HCT116 (cell line): ENCODE data around the gene TMEM256.

Source experiments
- CEBPB ChIP-seq: IDR thresholded peaks from 2 replicates; pipeline ENCODE4 v1.6.1; 2012; ENCODE audit warnings: low read depth
- EZH2 ChIP-seq: fragments of 200-600 bp; sonication (generic); IDR thresholded peaks from 2 replicates; pipeline ENCODE4 v1.6.1; 2017; ENCODE audit warnings: antibody characterized with exemption, mixed run types
- EZH2phosphoT487 ChIP-seq: fragments of 200-600 bp; IDR thresholded peaks from 2 replicates; pipeline ENCODE4 v1.6.1; 2018; ENCODE audit warnings: antibody characterized with exemption, borderline replicate concordance
- POLR2AphosphoS5 ChIP-seq: IDR thresholded peaks from 2 replicates; pipeline ENCODE4 v1.6.1; 2011; ENCODE audit warnings: mild to moderate bottlenecking, low read depth, low read length, moderate library complexity
- RAD21 ChIP-seq: IDR thresholded peaks from 2 replicates; pipeline ENCODE4 v1.6.1; 2012; ENCODE audit warnings: low read depth, mild to moderate bottlenecking
- TF ChIP-seq, protein P1 (sequence below), 3 experiments: fragments of 200-600 bp in 1 of 3; sonication (generic) in 1 of 3; IDR thresholded peaks in 2 of 3; conservative IDR thresholded peaks in 1 of 3; 2 replicates each; pipeline ENCODE4 v1.5.1; 2012 to 2017; ENCODE audit warnings: low read depth in 2 of 3, low read length in 2 of 3, antibody characterized with exemption in 1 of 3, borderline replicate concordance in 1 of 3, control low read depth in 1 of 3, mild to moderate bottlenecking in 1 of 3, mixed read lengths in 1 of 3, mixed run types in 1 of 3, moderate library complexity in 1 of 3; ENCODE audit not compliant: insufficient read depth in 1 of 3
- TF ChIP-seq, protein P2 (sequence below): IDR thresholded peaks from 2 replicates; pipeline ENCODE4 v1.6.1; 2011; ENCODE audit warnings: mild to moderate bottlenecking, low read length, moderate library complexity; ENCODE audit not compliant: insufficient replicate concordance; ENCODE audit errors: extremely low read depth
- TF ChIP-seq, protein P3 (sequence below): IDR thresholded peaks from 2 replicates; pipeline ENCODE4 v1.6.1; 2012
- TF ChIP-seq, protein P4 (sequence below): IDR thresholded peaks from 2 replicates; pipeline ENCODE4 v1.6.1; 2012; ENCODE audit warnings: low read depth

DNA sequence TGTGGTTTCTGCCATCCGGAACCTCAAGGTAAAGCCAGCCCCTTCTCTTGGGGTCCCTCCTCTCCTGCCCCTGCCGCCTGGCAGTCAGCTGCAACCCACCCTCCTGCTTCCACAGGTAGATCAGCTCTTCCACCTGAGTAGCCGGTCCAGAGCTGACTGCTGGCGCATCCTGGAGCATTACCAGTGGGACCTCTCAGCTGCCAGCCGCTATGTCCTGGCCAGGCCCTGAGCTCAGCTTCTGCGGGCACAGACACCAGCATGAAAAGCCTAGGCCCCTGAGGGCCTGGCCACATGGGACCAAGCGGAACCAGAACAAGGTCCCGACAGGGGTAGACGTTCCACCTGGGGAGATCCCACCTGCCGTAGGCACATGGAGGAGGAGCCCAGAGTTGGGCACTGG is 15.0 kb downstream of the TMEM256 start:
- no peak for TF ChIP-seq POLR2AphosphoS5
- TF ChIP-seq, protein P1, sequence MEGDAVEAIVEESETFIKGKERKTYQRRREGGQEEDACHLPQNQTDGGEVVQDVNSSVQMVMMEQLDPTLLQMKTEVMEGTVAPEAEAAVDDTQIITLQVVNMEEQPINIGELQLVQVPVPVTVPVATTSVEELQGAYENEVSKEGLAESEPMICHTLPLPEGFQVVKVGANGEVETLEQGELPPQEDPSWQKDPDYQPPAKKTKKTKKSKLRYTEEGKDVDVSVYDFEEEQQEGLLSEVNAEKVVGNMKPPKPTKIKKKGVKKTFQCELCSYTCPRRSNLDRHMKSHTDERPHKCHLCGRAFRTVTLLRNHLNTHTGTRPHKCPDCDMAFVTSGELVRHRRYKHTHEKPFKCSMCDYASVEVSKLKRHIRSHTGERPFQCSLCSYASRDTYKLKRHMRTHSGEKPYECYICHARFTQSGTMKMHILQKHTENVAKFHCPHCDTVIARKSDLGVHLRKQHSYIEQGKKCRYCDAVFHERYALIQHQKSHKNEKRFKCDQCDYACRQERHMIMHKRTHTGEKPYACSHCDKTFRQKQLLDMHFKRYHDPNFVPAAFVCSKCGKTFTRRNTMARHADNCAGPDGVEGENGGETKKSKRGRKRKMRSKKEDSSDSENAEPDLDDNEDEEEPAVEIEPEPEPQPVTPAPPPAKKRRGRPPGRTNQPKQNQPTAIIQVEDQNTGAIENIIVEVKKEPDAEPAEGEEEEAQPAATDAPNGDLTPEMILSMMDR (IDR thresholded peaks at IDR 0.05 in 2 of 3, conservative IDR thresholded peaks at IDR 0.05 in 1 of 3; ENCODE audit: borderline replicate concordance in 1 of 3, insufficient read depth in 1 of 3, low read depth in 2 of 3, low read length in 2 of 3) = no peak
- TF ChIP-seq RAD21 = no peak
- no peak for TF ChIP-seq EZH2
- no peak for TF ChIP-seq EZH2phosphoT487
- TF ChIP-seq, protein P2, sequence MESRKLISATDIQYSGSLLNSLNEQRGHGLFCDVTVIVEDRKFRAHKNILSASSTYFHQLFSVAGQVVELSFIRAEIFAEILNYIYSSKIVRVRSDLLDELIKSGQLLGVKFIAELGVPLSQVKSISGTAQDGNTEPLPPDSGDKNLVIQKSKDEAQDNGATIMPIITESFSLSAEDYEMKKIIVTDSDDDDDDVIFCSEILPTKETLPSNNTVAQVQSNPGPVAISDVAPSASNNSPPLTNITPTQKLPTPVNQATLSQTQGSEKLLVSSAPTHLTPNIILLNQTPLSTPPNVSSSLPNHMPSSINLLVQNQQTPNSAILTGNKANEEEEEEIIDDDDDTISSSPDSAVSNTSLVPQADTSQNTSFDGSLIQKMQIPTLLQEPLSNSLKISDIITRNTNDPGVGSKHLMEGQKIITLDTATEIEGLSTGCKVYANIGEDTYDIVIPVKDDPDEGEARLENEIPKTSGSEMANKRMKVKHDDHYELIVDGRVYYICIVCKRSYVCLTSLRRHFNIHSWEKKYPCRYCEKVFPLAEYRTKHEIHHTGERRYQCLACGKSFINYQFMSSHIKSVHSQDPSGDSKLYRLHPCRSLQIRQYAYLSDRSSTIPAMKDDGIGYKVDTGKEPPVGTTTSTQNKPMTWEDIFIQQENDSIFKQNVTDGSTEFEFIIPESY = no peak
- TF ChIP-seq, protein P3, sequence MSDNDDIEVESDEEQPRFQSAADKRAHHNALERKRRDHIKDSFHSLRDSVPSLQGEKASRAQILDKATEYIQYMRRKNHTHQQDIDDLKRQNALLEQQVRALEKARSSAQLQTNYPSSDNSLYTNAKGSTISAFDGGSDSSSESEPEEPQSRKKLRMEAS = no peak
- TF ChIP-seq, protein P4, sequence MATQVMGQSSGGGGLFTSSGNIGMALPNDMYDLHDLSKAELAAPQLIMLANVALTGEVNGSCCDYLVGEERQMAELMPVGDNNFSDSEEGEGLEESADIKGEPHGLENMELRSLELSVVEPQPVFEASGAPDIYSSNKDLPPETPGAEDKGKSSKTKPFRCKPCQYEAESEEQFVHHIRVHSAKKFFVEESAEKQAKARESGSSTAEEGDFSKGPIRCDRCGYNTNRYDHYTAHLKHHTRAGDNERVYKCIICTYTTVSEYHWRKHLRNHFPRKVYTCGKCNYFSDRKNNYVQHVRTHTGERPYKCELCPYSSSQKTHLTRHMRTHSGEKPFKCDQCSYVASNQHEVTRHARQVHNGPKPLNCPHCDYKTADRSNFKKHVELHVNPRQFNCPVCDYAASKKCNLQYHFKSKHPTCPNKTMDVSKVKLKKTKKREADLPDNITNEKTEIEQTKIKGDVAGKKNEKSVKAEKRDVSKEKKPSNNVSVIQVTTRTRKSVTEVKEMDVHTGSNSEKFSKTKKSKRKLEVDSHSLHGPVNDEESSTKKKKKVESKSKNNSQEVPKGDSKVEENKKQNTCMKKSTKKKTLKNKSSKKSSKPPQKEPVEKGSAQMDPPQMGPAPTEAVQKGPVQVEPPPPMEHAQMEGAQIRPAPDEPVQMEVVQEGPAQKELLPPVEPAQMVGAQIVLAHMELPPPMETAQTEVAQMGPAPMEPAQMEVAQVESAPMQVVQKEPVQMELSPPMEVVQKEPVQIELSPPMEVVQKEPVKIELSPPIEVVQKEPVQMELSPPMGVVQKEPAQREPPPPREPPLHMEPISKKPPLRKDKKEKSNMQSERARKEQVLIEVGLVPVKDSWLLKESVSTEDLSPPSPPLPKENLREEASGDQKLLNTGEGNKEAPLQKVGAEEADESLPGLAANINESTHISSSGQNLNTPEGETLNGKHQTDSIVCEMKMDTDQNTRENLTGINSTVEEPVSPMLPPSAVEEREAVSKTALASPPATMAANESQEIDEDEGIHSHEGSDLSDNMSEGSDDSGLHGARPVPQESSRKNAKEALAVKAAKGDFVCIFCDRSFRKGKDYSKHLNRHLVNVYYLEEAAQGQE = no peak
- no peak for TF ChIP-seq CEBPB
